ENCODE results near the gene ADCY10. TPM values are rescaled to one million over a fixed set of nuclear protein-coding genes. Genes with fewer than 3 reads are reported as not detected.
A peak's percentile ranks its signal among the peaks of the same experiment; 100 is the strongest.
"Not testable (repeated sequence)": the region's sequence is repeated elsewhere in the genome, so short reads cannot be mapped to it uniquely, and the experiment has no call there.

Gene ADCY10
- polyA plus RNA-seq, 1 donor from 2014 or later = 0.49 TPM

GRCh38 chr1:167935216-167936067, 21.5 kb upstream of the ADCY10 start:
- no peaks in the 10 kb centered on the region for H3K36me3 Mint-ChIP-seq
- peak overlapping the region; percentile 89 to 97 (median 95) for H3K4me3 Mint-ChIP-seq
- H3K27ac Mint-ChIP-seq = peak overlapping the region; percentile 99 to 100 (median 100)
- H3K9me3 Mint-ChIP-seq = no peaks in the 10 kb centered on the region
- H3K27me3 Mint-ChIP-seq = no peaks in the 10 kb centered on the region
- H3K4me1 Mint-ChIP-seq = peaks cover 18 to 25% (median 25%) of the 10 kb centered on the region in 3 donors

- no peaks in the 10 kb centered on the region for H3K36me3 Mint-ChIP-seq
- peak overlapping the region; percentile 89 to 97 (median 95) for H3K4me3 Mint-ChIP-seq
- H3K27ac Mint-ChIP-seq = peak overlapping the region; percentile 99 to 100 (median 100)
- no peaks in the 10 kb centered on the region for H3K27me3 Mint-ChIP-seq
- no peaks in the 10 kb centered on the region for H3K9me3 Mint-ChIP-seq
- H3K4me1 Mint-ChIP-seq = peaks cover 18 to 25% (median 25%) of the 10 kb centered on the region in 3 donors
These were observed 20.7 kb upstream of the ADCY10 start for GRCh38 chr1:167934426-167935215.

- Mint-ChIP-seq H3K4me3 (peak overlapping the region in 3 of 4 donors; percentile 3 to 65 (median 13)), H3K27ac (no peak overlapping the region), H3K27me3 (no peaks in the 10 kb centered on the region), H3K4me1 (peaks cover 18 to 25% (median 25%) of the 10 kb centered on the region in 3 donors), H3K9me3 (no peaks in the 10 kb centered on the region), H3K36me3 (no peaks in the 10 kb centered on the region)
These were observed 19.9 kb upstream of the ADCY10 start for GRCh38 chr1:167933788-167934187.

- H3K4me1 Mint-ChIP-seq = peaks cover 10 to 18% (median 16%) of the 10 kb centered on the region in 3 donors
- no peaks in the 10 kb centered on the region for H3K9me3 Mint-ChIP-seq
- no peaks in the 10 kb centered on the region for H3K36me3 Mint-ChIP-seq
- no peak overlapping the region for H3K4me3 Mint-ChIP-seq
- no peaks in the 10 kb centered on the region for H3K27me3 Mint-ChIP-seq
- no peak overlapping the region for H3K27ac Mint-ChIP-seq
These were observed 15.8 kb upstream of the ADCY10 start for GRCh38 chr1:167929725-167930124.

- not testable (repeated sequence) for H3K4me3 Mint-ChIP-seq, H3K27me3 Mint-ChIP-seq, H3K36me3 Mint-ChIP-seq, H3K9me3 Mint-ChIP-seq, H3K27ac Mint-ChIP-seq
- H3K4me1 Mint-ChIP-seq = peaks cover 4 to 12% (median 9%) of the 10 kb centered on the region in 3 donors
These were observed 15.0 kb upstream of the ADCY10 start for GRCh38 chr1:167928919-167929318.

- Mint-ChIP-seq H3K27ac (no peak overlapping the region), H3K9me3 (no peaks in the 10 kb centered on the region)
These were observed 14.5 kb upstream of the ADCY10 start for GRCh38 chr1:167928457-167928852.

GRCh38 chr1:167927046-167927754, 13.3 kb upstream of the ADCY10 start:
- Mint-ChIP-seq H3K27ac (no peak overlapping the region), H3K27me3 (no peaks in the 10 kb centered on the region), H3K4me3 (no peak overlapping the region), H3K9me3 (no peaks in the 10 kb centered on the region), H3K4me1 (peaks cover 0 to 10% (median 4%) of the 10 kb centered on the region in 3 donors), H3K36me3 (no peaks in the 10 kb centered on the region)

More at GRCh38 chr1:167928457-167928852, 14.5 kb upstream of the ADCY10 start:
- H3K27me3 Mint-ChIP-seq = no peaks in the 10 kb centered on the region
- H3K36me3 Mint-ChIP-seq = no peaks in the 10 kb centered on the region
- H3K4me3 Mint-ChIP-seq = no peak overlapping the region
- H3K4me1 Mint-ChIP-seq = peaks cover under 1 to 8% (median 6%) of the 10 kb centered on the region in 3 donors

GRCh38 chr1:167926486-167926997, 12.6 kb upstream of the ADCY10 start:
- Mint-ChIP-seq H3K27me3 (no peaks in the 10 kb centered on the region), H3K4me1 (peaks cover 0 to 10% (median 4%) of the 10 kb centered on the region in 3 donors), H3K36me3 (no peaks in the 10 kb centered on the region), H3K4me3 (no peak overlapping the region), H3K9me3 (no peaks in the 10 kb centered on the region), H3K27ac (no peak overlapping the region)

GRCh38 chr1:167924543-167925231, 10.8 kb upstream of the ADCY10 start:
- Mint-ChIP-seq H3K4me1 (peaks cover 0 to 10% (median 4%) of the 10 kb centered on the region in 3 donors), H3K36me3 (no peaks in the 10 kb centered on the region), H3K9me3 (no peaks in the 10 kb centered on the region), H3K27ac (no peak overlapping the region), H3K4me3 (peak overlapping the region in 1 of 4 donors; percentile 41), H3K27me3 (no peaks in the 10 kb centered on the region)

GRCh38 chr1:167924102-167924501, 10.2 kb upstream of the ADCY10 start:
- no peaks in the 10 kb centered on the region for H3K36me3 Mint-ChIP-seq
- peaks cover 0 to 10% (median 4%) of the 10 kb centered on the region in 3 donors for H3K4me1 Mint-ChIP-seq
- H3K9me3 Mint-ChIP-seq = no peaks in the 10 kb centered on the region
- H3K27ac Mint-ChIP-seq = no peak overlapping the region
- no peaks in the 10 kb centered on the region for H3K27me3 Mint-ChIP-seq
- no peak overlapping the region for H3K4me3 Mint-ChIP-seq

GRCh38 chr1:167923324-167924056, 9.6 kb upstream of the ADCY10 start:
- no peaks in the 10 kb centered on the region for H3K9me3 Mint-ChIP-seq
- no peak overlapping the region for H3K4me3 Mint-ChIP-seq
- no peaks in the 10 kb centered on the region for H3K36me3 Mint-ChIP-seq
- no peak overlapping the region for H3K27ac Mint-ChIP-seq
- no peaks in the 10 kb centered on the region for H3K27me3 Mint-ChIP-seq
- peaks cover 0 to 10% (median 4%) of the 10 kb centered on the region in 3 donors for H3K4me1 Mint-ChIP-seq

GRCh38 chr1:167922611-167923074, 8.7 kb upstream of the ADCY10 start:
- Mint-ChIP-seq H3K4me3 (no peak overlapping the region), H3K9me3 (no peaks in the 10 kb centered on the region), H3K27ac (no peak overlapping the region), H3K4me1 (peaks cover 0 to 10% (median 1%) of the 10 kb centered on the region in 3 donors), H3K36me3 (peaks cover 6% of the 10 kb centered on the region), H3K27me3 (no peaks in the 10 kb centered on the region)

- no peaks in the 10 kb centered on the region for H3K27me3 Mint-ChIP-seq
- H3K27ac Mint-ChIP-seq = no peak overlapping the region
- no peak overlapping the region for H3K4me3 Mint-ChIP-seq
- H3K4me1 Mint-ChIP-seq = peaks cover 0 to 7% (median 0%) of the 10 kb centered on the region in 3 donors
- no peaks in the 10 kb centered on the region for H3K9me3 Mint-ChIP-seq
- peaks cover 6% of the 10 kb centered on the region for H3K36me3 Mint-ChIP-seq
These were observed 8.1 kb upstream of the ADCY10 start for GRCh38 chr1:167922023-167922422.
